KOPT-K1 (cell line): Measurements from ENCODE around the gene SSB.
"Not testable (repeated sequence)": the region's sequence is repeated elsewhere in the genome, so short reads cannot be mapped to it uniquely, and the experiment has no call there.

Source experiments
- H3K27ac ChIP-seq: fragments of 200-600 bp; sonication (generic); 2 replicates; pipeline ENCODE4 v1.5.1; 2016; ENCODE audit warnings: antibody characterized with exemption, mild to moderate bottlenecking, low read depth, low read length; ENCODE audit not compliant: poor library complexity, severe bottlenecking
- H3K36me3 ChIP-seq: fragments of 200-600 bp; sonication (generic); 2 replicates; pipeline ENCODE4 v1.5.1; 2017; ENCODE audit warnings: antibody characterized with exemption, mild to moderate bottlenecking, low read length, moderate library complexity; ENCODE audit not compliant: insufficient read depth
- H3K9me3 ChIP-seq: fragments of 200-600 bp; sonication (generic); 2 replicates; pipeline ENCODE4 v1.5.1; 2017; ENCODE audit warnings: antibody characterized with exemption, low read length, mild to moderate bottlenecking; ENCODE audit not compliant: insufficient read depth, poor library complexity, severe bottlenecking

SSB gene

GRCh38 chr2:169798718-169799592, at the start of gene SSB:
TSS of gene SSB (plus strand) at chr2:169798871. CDS start at chr2:169800961, 2,090 bp downstream.
- H3K36me3 ChIP-seq = peaks cover 36% of the 10 kb centered on the region
- H3K27ac ChIP-seq = peak within 1 kb of the TSS; percentile 79
- no peaks in the 10 kb centered on the region for H3K9me3 ChIP-seq

GRCh38 chr2:169752752-169753151, 45.9 kb upstream of the SSB start:
- H3K36me3 ChIP-seq = peaks cover 71% of the 10 kb centered on the region

DNA sequence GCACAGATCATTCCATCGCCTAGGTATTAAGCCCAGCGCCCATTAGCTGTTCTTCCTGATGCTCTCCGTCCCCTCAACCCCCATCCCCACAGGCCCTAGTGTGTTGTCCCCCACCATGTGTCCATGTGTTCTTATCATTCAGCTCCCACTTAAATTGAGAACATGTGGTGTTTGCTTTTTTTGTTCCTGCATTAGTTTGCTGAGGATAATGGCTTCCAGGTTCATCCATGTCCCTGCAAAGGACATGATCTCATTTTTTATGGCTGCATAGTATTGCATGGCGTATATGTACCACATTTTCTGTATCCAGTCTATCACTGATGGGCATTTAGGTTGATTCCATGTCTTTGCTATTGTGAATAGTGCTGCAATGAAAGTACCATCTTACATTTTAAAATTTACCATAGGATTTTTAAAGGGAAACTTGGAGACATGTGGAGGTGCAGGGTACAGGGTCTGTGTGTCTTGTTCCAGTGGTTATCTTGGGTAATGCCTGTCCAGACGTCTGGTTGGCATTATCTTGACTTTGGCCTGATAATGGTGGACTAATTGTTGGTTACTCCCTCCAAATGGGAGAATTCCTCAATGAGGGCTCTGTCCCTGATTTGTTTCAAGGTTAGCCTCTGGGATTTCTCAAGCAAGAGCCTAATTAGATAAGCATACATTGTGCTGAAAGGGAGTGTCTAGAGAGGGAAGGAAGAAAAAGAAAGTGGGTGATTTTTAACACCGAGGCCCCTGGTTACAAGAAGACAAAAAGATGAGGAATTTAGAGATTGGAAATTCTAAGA, 43.4 kb upstream of the SSB start:
- H3K9me3 ChIP-seq = peaks cover 3% of the 10 kb centered on the region

More at GRCh38 chr2:169752752-169753151, 45.9 kb upstream of the SSB start:
- peaks cover 3% of the 10 kb centered on the region for H3K9me3 ChIP-seq
- no peak overlapping the region for H3K27ac ChIP-seq

DNA sequence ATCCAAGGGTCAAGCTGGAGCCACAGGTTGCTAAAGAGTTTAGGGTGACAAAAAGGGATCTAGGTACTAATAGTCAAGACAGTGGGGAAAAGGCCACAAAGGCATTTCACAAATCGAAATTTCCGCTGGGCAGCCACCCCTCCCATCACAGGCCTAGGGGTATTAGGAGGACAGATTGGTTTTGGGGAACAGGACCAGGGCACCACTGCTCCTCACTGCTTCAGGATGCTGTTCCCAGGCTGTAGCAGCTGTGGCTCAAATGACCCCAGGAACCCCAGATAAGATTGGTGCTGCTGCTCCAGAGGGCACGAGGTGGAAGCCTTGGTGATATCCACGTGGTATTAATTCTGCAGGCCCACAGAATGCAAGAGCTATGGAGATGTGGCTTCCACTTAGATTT, 42.3 kb upstream of the SSB start:
- Histone ChIP-seq H3K36me3 (peaks cover 35% of the 10 kb centered on the region), H3K9me3 (peaks cover 3% of the 10 kb centered on the region), H3K27ac (no peak overlapping the region)

More for the DNA sequence above, 43.4 kb upstream of the SSB start:
- Histone ChIP-seq H3K36me3 (peaks cover 45% of the 10 kb centered on the region), H3K27ac (no peak overlapping the region)

- Histone ChIP-seq H3K9me3 (peaks cover 3% of the 10 kb centered on the region), H3K36me3 (peaks cover 25% of the 10 kb centered on the region), H3K27ac (no peak overlapping the region)
Observed at GRCh38 chr2:169757356-169757755, 41.3 kb upstream of the SSB start.

GRCh38 chr2:169757778-169758177, 40.9 kb upstream of the SSB start:
- peaks cover 20% of the 10 kb centered on the region for H3K36me3 ChIP-seq
- peaks cover 3% of the 10 kb centered on the region for H3K9me3 ChIP-seq

GRCh38 chr2:169759987-169760386, 38.7 kb upstream of the SSB start:
- H3K36me3 ChIP-seq = peaks cover 5% of the 10 kb centered on the region
- H3K27ac ChIP-seq = no peak overlapping the region
- peaks cover 3% of the 10 kb centered on the region for H3K9me3 ChIP-seq

More at GRCh38 chr2:169757778-169758177, 40.9 kb upstream of the SSB start:
- H3K27ac ChIP-seq = no peak overlapping the region

DNA sequence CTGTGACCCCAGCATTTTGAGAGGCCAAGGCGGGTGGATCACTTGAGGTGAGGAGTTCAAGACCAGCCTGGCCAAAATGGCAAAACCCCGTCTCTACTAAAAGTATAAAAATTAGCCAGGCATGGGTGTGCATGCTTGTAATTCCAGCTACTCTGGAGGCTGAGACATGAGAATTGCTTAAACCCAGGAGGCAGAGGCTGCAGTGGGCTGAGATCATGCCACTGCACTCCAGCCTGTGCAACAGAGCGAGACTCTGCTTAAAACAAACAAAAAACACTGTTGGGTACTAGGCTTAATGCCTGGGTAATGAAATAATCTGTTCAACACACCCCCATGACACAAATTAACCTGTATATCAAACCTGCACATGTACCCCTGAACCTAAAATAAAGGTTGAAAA, 37.9 kb upstream of the SSB start:
- not testable (repeated sequence) for H3K27ac ChIP-seq, H3K9me3 ChIP-seq, H3K36me3 ChIP-seq

DNA sequence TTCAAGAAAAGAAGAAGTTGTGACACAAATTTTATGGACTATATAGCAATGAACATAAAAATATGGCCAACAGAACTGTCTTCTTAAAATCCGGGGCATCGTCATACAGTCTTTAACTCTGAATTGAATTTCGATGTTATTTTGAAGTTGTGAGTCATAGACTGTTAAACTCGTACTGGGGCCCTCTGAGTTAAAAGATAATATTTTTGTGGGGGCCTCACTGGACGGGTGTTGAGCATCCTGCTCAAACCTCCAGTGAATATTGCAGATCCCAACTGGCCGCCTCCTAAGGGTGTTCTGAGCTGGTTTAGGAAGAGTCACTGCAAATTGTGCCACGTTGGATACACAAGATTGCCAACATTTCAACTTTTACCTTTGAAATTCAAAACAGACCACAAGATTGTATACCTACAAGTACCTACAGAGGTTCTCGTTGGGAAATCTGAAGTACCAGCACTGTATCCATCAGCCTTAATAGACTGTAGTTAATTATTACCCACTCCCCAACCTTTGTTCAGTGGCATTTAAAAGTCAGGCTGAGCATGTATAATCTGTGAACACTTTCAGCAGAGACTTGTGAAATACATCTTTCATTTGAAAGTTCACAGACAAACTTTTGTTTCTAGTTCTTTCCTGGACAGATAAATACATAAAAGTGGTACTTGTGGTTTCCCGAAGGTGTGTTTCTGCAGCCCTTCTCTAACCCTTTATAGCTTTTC, 37.3 kb upstream of the SSB start:
- Histone ChIP-seq H3K27ac (no peak overlapping the region), H3K9me3 (no peaks in the 10 kb centered on the region), H3K36me3 (0 out of 2 replicates have a peak, but pooled peaks cover 4% of the 10 kb centered on the region)

GRCh38 chr2:169761970-169762292, 36.7 kb upstream of the SSB start:
- 0 out of 2 replicates have a peak, but pooled peaks cover 5% of the 10 kb centered on the region for H3K36me3 ChIP-seq
- no peaks in the 10 kb centered on the region for H3K9me3 ChIP-seq
- no peak overlapping the region for H3K27ac ChIP-seq

DNA sequence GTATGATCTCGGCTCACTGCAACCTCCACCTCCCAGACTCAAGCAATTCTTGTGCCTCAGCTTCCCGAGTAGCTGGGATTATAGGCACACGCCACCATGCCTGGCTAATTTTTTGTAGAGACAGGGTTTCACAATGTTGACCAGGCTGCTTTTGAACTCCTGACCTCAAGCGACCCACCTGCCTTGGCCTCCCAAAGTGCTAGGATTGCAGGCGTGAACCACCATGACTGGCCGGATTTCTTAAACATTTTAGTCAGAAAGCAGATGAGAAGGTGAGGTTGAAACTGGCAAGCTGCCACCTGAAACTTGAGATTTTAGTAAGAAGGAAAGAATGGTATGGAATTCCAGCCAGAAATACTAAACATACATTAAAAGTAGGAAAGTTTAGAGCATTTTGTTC, 33.1 kb upstream of the SSB start:
- H3K9me3 ChIP-seq = no peaks in the 10 kb centered on the region
- H3K27ac ChIP-seq = no peak overlapping the region
- peaks cover 15% of the 10 kb centered on the region; the same call in 1 of the 2 replicates for H3K36me3 ChIP-seq

- Histone ChIP-seq H3K27ac (no peak overlapping the region), H3K36me3 (peaks cover 15% of the 10 kb centered on the region; the same call in 1 of the 2 replicates), H3K9me3 (no peaks in the 10 kb centered on the region)
Observed at GRCh38 chr2:169767243-169767888, 31.3 kb upstream of the SSB start.

- Histone ChIP-seq H3K9me3 (no peaks in the 10 kb centered on the region), H3K36me3 (peaks cover 15% of the 10 kb centered on the region; the same call in 1 of the 2 replicates), H3K27ac (no peak overlapping the region)
Observed at GRCh38 chr2:169768262-169768995, 30.2 kb upstream of the SSB start.

- peaks cover 15% of the 10 kb centered on the region; the same call in 1 of the 2 replicates for H3K36me3 ChIP-seq
- H3K9me3 ChIP-seq = no peaks in the 10 kb centered on the region
- no peak overlapping the region for H3K27ac ChIP-seq
Observed at GRCh38 chr2:169771021-169771420, 27.6 kb upstream of the SSB start.
